GM10266 (cell line): ENCODE data around the gene TGFBR1.
A peak's percentile ranks its signal among the peaks of the same experiment; 100 is the strongest.

Source experiments
- DNase-seq: peaks from one replicate; pipeline ENCODE4 v3.0.0; 2012; ENCODE audit errors: extremely low spot score
- CTCF ChIP-seq: IDR thresholded peaks from 2 replicates; pipeline ENCODE4 v1.5.1; 2012; ENCODE audit warnings: mild to moderate bottlenecking, low read depth; ENCODE audit not compliant: control insufficient read depth, insufficient read depth; ENCODE audit errors: missing control alignments

The TGFBR1 gene

GRCh38 chr9:99101271-99101670, 3.6 kb upstream of the TGFBR1 start:
- TF ChIP-seq CTCF = no peak
- DNase-seq = no peak

GRCh38 chr9:99101812-99102211, 3.1 kb upstream of the TGFBR1 start:
- no peak for DNase-seq
- no peak for TF ChIP-seq CTCF

GRCh38 chr9:99103054-99103895, 1.6 kb upstream of the TGFBR1 start:
- DNase-seq = no peak

GRCh38 chr9:99103901-99104458, 933 bp upstream of the TGFBR1 start:
- DNase-seq = peak; percentile 26
- no peak for TF ChIP-seq CTCF

More at GRCh38 chr9:99103054-99103895, 1.6 kb upstream of the TGFBR1 start:
- TF ChIP-seq CTCF = no peak

GRCh38 chr9:99105152-99106043, 485 bp downstream of the TGFBR1 start:
- peak; percentile 89 for DNase-seq
- no peak for TF ChIP-seq CTCF

GRCh38 chr9:99106044-99106375, 1.1 kb downstream of the TGFBR1 start:
- no peak for DNase-seq
- no peak for TF ChIP-seq CTCF

GRCh38 chr9:99107421-99107820, 2.5 kb downstream of the TGFBR1 start:
- no peak for DNase-seq
- TF ChIP-seq CTCF = no peak
